ENCODE results near the gene CNNM2. TPM values are rescaled to one million over a fixed set of nuclear protein-coding genes. Genes with fewer than 3 reads are reported as not detected.

CNNM2 gene
- total and polyA plus RNA-seq, 8 donors = 6.0 to 10.3 (median 8.3) TPM

DNA sequence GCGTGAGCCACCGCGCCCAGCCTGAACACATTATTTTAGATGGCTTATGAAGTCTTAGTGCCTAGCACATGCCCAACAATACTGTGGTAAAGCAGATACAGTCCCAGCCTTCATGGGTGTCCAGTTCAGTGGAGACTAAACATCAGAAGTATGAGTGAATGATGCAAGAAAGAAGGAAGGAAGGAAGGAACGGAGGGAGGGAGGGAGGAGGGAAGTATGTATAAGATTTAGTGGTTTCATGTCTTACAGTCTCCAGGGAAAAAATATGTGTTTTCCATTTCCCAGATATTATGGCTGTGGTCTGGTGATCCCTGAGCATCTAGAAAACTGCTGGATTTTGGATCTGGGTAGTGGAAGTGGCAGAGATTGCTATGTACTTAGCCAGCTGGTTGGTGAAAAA lies 45.9 kb upstream of the CNNM2 start:
- H3K36me3 ChIP-seq = no peaks in the 10 kb centered on the region
- DNase-seq = no peak
- ATAC-seq = no peak
- no peak overlapping the region for H3K4me3 ChIP-seq
- H3K27ac ChIP-seq = no peak overlapping the region
- no peaks in the 10 kb centered on the region for H3K9me3 ChIP-seq
- peaks cover 0 to 3% of the 10 kb centered on the region in 2 donors for H3K4me1 ChIP-seq
- intact Hi-C loops (cut with DNase I) = no loop called here
- no peak for TF ChIP-seq CTCF (IDR thresholded peaks at IDR 0.05)
- H3K27me3 ChIP-seq = peaks cover 0 to 28% of the 10 kb centered on the region in 2 donors

DNA sequence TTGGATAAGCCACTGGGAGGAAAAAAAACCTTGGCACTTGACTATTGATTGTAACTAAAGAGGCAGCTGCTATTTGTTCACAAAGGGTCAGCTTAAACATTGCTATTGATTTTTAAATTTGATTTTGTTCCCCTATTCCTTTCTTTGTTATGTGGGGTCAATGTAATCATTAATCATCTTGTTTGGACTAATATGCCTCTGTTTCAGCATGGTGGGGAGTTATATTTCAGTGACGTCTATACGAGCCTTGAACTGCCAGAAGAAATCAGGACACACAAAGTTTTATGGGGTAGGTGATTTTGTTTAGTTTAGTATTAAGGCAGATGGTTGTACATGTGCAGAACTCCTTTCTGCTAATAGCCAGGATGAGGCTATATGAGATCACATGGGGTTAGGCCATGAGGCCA lies 41.3 kb upstream of the CNNM2 start:
- no peak for TF ChIP-seq CTCF (IDR thresholded peaks at IDR 0.05)
- H3K36me3 ChIP-seq = no peaks in the 10 kb centered on the region
- H3K4me3 ChIP-seq = no peak overlapping the region
- intact Hi-C loops (cut with DNase I) = no loop called here
- ATAC-seq (no peak), DNase-seq (no peak)
- H3K27ac ChIP-seq = no peak overlapping the region
- no peaks in the 10 kb centered on the region for H3K27me3 ChIP-seq
- H3K9me3 ChIP-seq = no peaks in the 10 kb centered on the region
- H3K4me1 ChIP-seq = no peaks in the 10 kb centered on the region

GRCh38 chr10:102878629-102879028 lies 39.5 kb upstream of the CNNM2 start:
- no peaks in the 10 kb centered on the region for H3K9me3 ChIP-seq
- DNase-seq (no peak), ATAC-seq (no peak)
- no peaks in the 10 kb centered on the region for H3K27me3 ChIP-seq
- no peak overlapping the region for H3K4me3 ChIP-seq
- intact Hi-C loops (cut with DNase I) = no loop called here
- TF ChIP-seq CTCF (IDR thresholded peaks at IDR 0.05) = no peak
- H3K36me3 ChIP-seq = no peaks in the 10 kb centered on the region
- H3K4me1 ChIP-seq = no peaks in the 10 kb centered on the region
- no peak overlapping the region for H3K27ac ChIP-seq

DNA sequence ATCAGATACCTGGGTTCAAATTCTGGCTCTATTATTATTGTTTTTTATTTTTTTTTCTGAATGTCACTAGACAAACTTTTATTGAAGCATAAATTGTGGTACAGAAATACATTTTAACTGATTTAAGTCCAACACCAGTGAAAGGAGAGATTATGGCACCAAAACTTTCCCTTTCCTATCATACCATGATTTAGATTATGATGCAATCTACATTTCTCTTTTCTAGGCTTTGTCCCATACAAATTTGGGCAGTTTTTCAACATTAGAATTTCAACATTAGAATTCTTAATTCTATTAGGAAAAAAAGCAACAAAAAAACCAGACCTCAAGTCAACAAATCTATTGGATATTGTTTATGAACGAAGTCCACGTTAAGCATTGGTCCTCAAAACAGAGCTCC lies 37.8 kb upstream of the CNNM2 start:
- H3K27ac ChIP-seq = no peak overlapping the region
- H3K4me3 ChIP-seq = no peak overlapping the region
- ATAC-seq = no peak
- TF ChIP-seq CTCF (IDR thresholded peaks at IDR 0.05) = no peak
- H3K4me1 ChIP-seq = no peaks in the 10 kb centered on the region
- intact Hi-C loops (cut with DNase I) = no loop called here
- H3K27me3 ChIP-seq = no peaks in the 10 kb centered on the region
- no peaks in the 10 kb centered on the region for H3K9me3 ChIP-seq
- H3K36me3 ChIP-seq = no peaks in the 10 kb centered on the region
- DNase-seq = no peak

DNA sequence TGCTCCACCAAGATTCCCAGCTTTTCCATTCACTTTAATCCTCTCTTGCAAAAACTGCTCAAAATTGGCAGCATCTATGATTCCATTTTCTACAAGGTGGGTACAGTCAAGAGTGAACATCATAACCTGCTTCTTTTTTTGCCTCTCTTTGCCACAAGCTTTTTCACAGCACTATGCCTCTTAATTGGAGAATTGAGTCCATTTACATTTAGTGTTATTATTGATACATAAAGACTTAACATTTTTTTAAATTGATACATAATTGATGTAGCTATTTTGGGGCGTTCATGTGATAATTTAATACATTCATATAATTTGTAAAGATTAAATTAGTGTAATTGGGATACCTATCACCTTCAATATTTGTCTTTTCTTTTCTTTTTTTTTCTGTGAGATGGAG lies 30.0 kb upstream of the CNNM2 start:
- DNase-seq (no peak), ATAC-seq (no peak)
- no peaks in the 10 kb centered on the region for H3K9me3 ChIP-seq
- no peak overlapping the region for H3K27ac ChIP-seq
- intact Hi-C loops (cut with DNase I) = no loop called here
- H3K4me3 ChIP-seq = no peak overlapping the region
- no peaks in the 10 kb centered on the region for H3K27me3 ChIP-seq
- H3K4me1 ChIP-seq = no peaks in the 10 kb centered on the region
- TF ChIP-seq CTCF (IDR thresholded peaks at IDR 0.05) = no peak
- no peaks in the 10 kb centered on the region for H3K36me3 ChIP-seq
